BJ (cell line): Measurements from ENCODE around the gene EMD. TPM values are rescaled to one million over a fixed set of nuclear protein-coding genes. Genes with fewer than 3 reads are reported as not detected.
"Not testable (repeated sequence)": the region's sequence is repeated elsewhere in the genome, so short reads cannot be mapped to it uniquely, and the experiment has no call there.

Experiments used
- CTCF ChIA-PET: fragments of 350-600 bp; formaldehyde crosslinking; extraction: SDS; loops from one replicate; lab custom pipeline; 2021; ENCODE audit warnings: antibody characterized with exemption, inconsistent platforms; lab: Yijun Ruan, JAX
- POLR2A ChIA-PET: fragments of 300-600 bp; sonication (Branson Sonifier 250); formaldehyde crosslinking; extraction: SDS; loops from one replicate; lab custom pipeline; 2021; ENCODE audit warnings: antibody characterized with exemption; lab: Charles Lee
- DNase-seq: peaks from one replicate; pipeline ENCODE4 v3.0.0-alpha.2; 2011; ENCODE audit warnings: low read depth
- H3K27me3 ChIP-seq: 2 replicates; pipeline ENCODE4 v1.6.0; 2011; ENCODE audit warnings: low read length; ENCODE audit not compliant: control insufficient read depth, insufficient read depth
- H3K36me3 ChIP-seq: 2 replicates; pipeline ENCODE4 v1.5.1; 2011; ENCODE audit warnings: low read length; ENCODE audit not compliant: control insufficient read depth, insufficient read depth
- H3K4me3 ChIP-seq: 2 replicates; pipeline ENCODE4 v1.5.1; 2011; ENCODE audit warnings: low read depth, mild to moderate bottlenecking, control low read depth, low read length
- CTCF ChIP-seq: IDR thresholded peaks from 2 replicates; pipeline ENCODE4 v1.5.1; 2011; ENCODE audit warnings: low read depth, mild to moderate bottlenecking, control low read depth, inconsistent platforms, low read length, moderate library complexity; ENCODE audit not compliant: insufficient read depth
- polyA plus RNA-seq: library from polyadenylated mRNA; depleted of rRNA; stranded (reverse); fragments of >200 nt; gene quantifications from 2 replicates; pipeline ENCODE4 v1.2.3, GENCODE V29; 2011

EMD gene
- polyA plus RNA-seq, 1 experiment, result 71.0 TPM

DNA sequence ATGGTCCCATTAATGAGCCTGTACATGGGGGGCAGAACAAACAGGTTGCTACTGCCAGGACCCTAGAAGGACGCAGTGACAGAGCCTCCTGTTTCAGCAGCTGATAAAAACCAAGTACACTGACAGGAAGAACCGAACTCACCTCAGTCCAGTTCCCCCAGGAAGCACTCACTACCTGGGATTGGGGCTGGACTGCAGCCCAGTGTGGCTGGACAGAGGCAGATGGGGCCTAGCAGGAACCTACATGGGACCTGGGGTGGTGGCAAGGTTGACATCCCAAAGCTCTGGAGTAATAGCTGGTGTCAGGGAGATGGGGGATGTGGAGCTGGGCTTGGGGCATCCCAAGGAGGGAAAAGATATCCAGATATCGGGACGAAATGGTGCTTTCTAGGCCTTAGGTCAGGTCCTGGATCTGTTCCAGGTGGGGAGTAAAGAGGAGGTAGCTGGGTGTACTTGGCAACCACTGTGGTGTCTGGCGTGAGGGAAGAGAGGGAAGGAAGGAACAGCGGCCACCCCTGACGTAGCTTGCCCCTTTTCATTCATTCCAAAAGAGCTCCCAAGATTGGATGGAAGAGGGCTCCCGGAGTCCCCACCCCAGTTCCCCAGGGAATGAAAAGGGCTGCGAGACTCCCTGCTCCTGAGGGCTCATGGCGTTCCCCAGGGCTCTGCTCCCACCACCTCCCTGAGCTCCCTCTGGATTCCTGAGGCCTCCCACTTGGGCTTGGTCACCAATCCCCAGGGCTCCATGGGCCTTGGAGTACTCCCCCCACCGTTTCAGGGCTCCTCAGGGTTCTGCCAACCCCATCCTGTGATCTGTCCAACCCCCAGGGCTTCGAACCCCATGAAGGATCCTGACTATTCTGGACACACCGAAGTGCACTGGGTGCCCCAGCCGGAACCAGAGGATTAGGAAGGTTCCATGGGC lies 4.5 kb downstream of the EMD start:
- no peak for TF ChIP-seq CTCF
- ChIA-PET POLR2A (interaction anchor here (0.8 kb wide), 1 partner anchor 13 kb away, joined by 9 read pairs; no protein-coding TSS in a partner anchor), CTCF (interaction anchor here (0.6 to 3.8 kb wide), 5 partner anchors 10 to 156 kb away, joined by 3 to 17 read pairs (median 5); no protein-coding TSS in a partner anchor)
- no peaks in the 10 kb centered on the region for H3K27me3 ChIP-seq
- no peak for DNase-seq
- no peak overlapping the region for H3K4me3 ChIP-seq
- peaks cover 6% of the 10 kb centered on the region; the same call in 1 of the 2 replicates for H3K36me3 ChIP-seq

- Histone ChIP-seq H3K36me3 (peaks cover 6% of the 10 kb centered on the region; the same call in 1 of the 2 replicates), H3K27me3 (no peaks in the 10 kb centered on the region), H3K4me3 (no peak overlapping the region)
- CTCF ChIA-PET, result interaction anchor here (1.2 to 3.8 kb wide), 4 partner anchors 11 to 150 kb away, joined by 3 to 17 read pairs (median 6); no protein-coding TSS in a partner anchor
- POLR2A ChIA-PET, result no interaction called here
- no peak for DNase-seq
- peak; percentile 57 for TF ChIP-seq CTCF
Observed at GRCh38 chrX:154384284-154384892, 5.3 kb downstream of the EMD start.

- DNase-seq, H3K27me3 ChIP-seq, H3K4me3 ChIP-seq, H3K36me3 ChIP-seq, CTCF ChIA-PET, POLR2A ChIA-PET: not testable (repeated sequence)
Observed at GRCh38 chrX:154388094-154388493, 9.0 kb downstream of the EMD start.

GRCh38 chrX:154388649-154389048 lies 9.6 kb downstream of the EMD start:
- CTCF ChIA-PET, H3K4me3 ChIP-seq, POLR2A ChIA-PET, H3K27me3 ChIP-seq, DNase-seq, H3K36me3 ChIP-seq: not testable (repeated sequence)

DNA sequence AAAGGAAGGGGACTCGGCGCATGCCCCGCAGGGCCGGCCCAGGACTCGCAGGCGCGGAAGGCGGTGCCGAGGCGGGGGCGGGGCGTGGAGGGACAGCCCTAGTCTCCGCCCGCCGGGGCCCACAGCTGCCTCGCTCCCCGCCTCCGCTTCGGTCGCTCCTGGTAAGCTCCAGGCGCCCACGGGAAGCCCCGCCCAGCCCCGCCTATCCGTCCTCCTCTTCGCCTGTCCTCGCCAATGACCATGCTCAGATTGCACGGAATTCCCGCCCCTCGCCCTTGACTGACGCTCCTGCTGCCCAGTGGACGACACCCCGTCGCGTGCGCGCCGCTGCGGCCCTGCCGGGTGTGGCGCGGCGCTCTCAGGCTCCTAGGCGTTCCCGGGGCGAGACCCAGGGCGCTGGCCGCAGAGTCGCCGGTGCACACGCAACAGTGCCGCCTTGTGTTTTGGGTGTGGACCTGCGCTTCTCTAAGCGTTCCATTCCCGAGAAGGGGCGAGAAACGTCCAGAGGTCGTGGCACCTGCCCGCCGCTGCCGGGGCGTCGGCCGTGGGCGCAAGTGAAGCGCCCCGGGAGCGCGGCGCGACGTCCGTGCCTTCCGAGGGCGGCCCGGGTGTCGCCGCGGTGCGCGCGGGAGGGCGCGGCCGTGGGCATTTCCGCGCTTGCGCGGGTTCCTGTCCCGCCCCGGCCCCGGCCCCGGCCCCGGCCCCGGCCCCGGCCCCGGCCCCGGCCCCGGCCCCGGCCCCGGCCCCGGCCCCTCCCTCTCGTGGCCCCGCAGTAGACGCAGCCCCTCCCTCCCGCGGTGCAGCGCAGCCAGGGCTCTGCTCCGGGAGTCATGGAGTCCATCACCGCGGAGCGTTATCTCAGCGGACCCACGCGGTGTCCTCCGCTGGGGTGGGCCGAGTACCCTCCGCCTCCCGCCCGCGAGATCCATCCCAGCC lies 11.0 kb downstream of the EMD start:
- POLR2A ChIA-PET, H3K27me3 ChIP-seq, CTCF ChIA-PET, H3K36me3 ChIP-seq, DNase-seq: not testable (repeated sequence)
- H3K4me3 ChIP-seq, result peak overlapping the region; percentile 25; the same call in 1 of the 2 replicates

DNA sequence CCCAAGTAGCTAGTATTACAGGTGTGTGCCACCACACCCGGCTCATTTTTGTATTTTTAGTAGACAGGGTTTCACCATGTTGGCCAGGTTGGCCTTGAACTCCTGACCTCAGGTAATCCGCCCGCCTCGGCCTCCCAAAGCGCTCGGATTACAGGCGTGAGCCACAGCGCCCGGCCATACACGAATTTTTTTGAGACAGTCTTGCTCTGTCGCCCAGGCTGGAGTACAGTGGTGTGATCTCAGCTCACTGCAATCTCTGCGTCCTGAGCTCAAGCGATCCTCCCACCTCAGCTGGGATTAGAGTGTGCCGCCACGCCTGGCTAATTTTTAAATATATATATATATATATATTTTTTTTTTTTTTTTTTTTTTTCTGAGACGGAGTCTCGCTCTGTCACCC lies 17.3 kb downstream of the EMD start:
- CTCF ChIA-PET, DNase-seq, H3K27me3 ChIP-seq, H3K4me3 ChIP-seq, POLR2A ChIA-PET: not testable (repeated sequence)
- peaks cover 12% of the 10 kb centered on the region for H3K36me3 ChIP-seq
